ENCODE measurements around the gene GDI1.

- TF ChIP-seq POLR2A (IDR thresholded peaks at IDR 0.05) (no peak), CTCF (IDR thresholded peaks at IDR 0.05) (no peak)
Measured at GRCh38 chrX:154465601-154466000, 28.6 kb downstream of the GDI1 start.
